Tibial artery (tissue), 4 donors: ENCODE data around the gene ACVRL1.

Experiments used
- DNase-seq, 2 donors: peaks; one replicate each; pipeline ENCODE4 v3.0.0-alpha.2; 2019
- H3K27ac ChIP-seq, 2 donors: fragments of 200-600 bp; sonication (generic) in 1 of 2; 1 replicate in 1 of 2; 2 replicates in 1 of 2; pipeline ENCODE4 v1.5.1; 2018 to 2019; ENCODE audit warnings: mild to moderate bottlenecking in 1 of 2
- H3K27me3 ChIP-seq, 2 donors: fragments of 200-600 bp; sonication (generic) in 1 of 2; one replicate each; pipeline versions ENCODE4 v1.5.1 to v1.6.0; 2016 to 2019
- H3K36me3 ChIP-seq, 3 donors: fragments of 200-600 bp; sonication (generic) in 2 of 3; one replicate each; pipeline ENCODE4 v1.5.1; 2016 to 2019; ENCODE audit warnings: mild to moderate bottlenecking in 2 of 3
- H3K4me1 ChIP-seq, 4 donors: fragments of 200-600 bp; sonication (generic) in 2 of 4; 1 replicate in 3 of 4; 2 replicates in 1 of 4; pipeline ENCODE4 v1.5.1; 2016 to 2019
- H3K4me3 ChIP-seq, 2 donors: fragments of 200-600 bp; sonication (generic) in 1 of 2; 1 replicate in 1 of 2; 2 replicates in 1 of 2; pipeline ENCODE4 v1.5.1; 2018 to 2019; ENCODE audit warnings: mild to moderate bottlenecking in 2 of 2
- H3K9me3 ChIP-seq, 3 donors: fragments of 200-600 bp; sonication (generic) in 1 of 3; one replicate each; pipeline ENCODE4 v1.5.1; 2016 to 2019
- CTCF ChIP-seq, 2 experiments: fragments of 200-600 bp in 1 of 2; fragments of 450-650 bp in 1 of 2; IDR thresholded peaks; one replicate each; pipeline ENCODE4 v1.5.1; 2017 to 2019; ENCODE audit warnings: antibody characterized with exemption in 2 of 2, mild to moderate bottlenecking in 1 of 2, moderate library complexity in 1 of 2
- intact Hi-C: fragments of 100-400 bp; cut with DNase I; formaldehyde crosslinking; loops from one replicate; pipeline ENCODE4 v1.15.0; 2023; ENCODE audit warnings: low total_unique reads

Gene ACVRL1

DNA sequence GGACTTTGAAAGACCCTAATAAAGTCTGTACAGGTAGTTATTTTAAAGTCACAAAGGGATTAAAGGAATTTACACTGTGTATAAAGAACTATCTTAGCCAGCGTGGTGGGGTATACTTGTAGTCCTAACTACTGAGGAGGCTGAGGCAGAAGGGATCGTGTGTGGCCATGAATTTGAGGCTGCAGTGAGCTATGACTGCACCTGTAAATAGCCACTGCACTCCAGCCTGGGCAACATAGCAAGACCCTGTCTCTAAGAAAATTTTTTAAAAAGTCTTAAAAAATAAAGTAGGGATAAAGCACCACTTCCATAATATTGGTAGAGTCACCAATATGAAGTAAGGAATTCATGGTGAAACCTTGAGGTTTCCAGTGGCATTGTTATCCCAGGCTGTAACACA, 62.3 kb downstream of the ACVRL1 start:
- H3K4me3 ChIP-seq: no peak overlapping the region
- H3K27me3 ChIP-seq: no peaks in the 10 kb centered on the region
- no peak overlapping the region for H3K27ac ChIP-seq
- intact Hi-C loops: no loop called here
- H3K4me1 ChIP-seq: peaks cover 0 to 43% (median 29%) of the 10 kb centered on the region in 4 donors
- TF ChIP-seq CTCF (IDR thresholded peaks at IDR 0.05): no peak
- no peak for DNase-seq
- no peaks in the 10 kb centered on the region for H3K9me3 ChIP-seq
- H3K36me3 ChIP-seq: no peaks in the 10 kb centered on the region

- intact Hi-C loops: no loop called here
- Histone ChIP-seq H3K4me1 (peaks cover 0 to 46% (median 32%) of the 10 kb centered on the region in 4 donors), H3K4me3 (no peak overlapping the region), H3K9me3 (no peaks in the 10 kb centered on the region), H3K27me3 (no peaks in the 10 kb centered on the region), H3K36me3 (peaks cover 9% of the 10 kb centered on the region in 3 donors), H3K27ac (no peak overlapping the region)
- no peak for DNase-seq
- TF ChIP-seq CTCF (IDR thresholded peaks at IDR 0.05): no peak
Observed at GRCh38 chr12:51970904-51971646, 63.8 kb downstream of the ACVRL1 start.

DNA sequence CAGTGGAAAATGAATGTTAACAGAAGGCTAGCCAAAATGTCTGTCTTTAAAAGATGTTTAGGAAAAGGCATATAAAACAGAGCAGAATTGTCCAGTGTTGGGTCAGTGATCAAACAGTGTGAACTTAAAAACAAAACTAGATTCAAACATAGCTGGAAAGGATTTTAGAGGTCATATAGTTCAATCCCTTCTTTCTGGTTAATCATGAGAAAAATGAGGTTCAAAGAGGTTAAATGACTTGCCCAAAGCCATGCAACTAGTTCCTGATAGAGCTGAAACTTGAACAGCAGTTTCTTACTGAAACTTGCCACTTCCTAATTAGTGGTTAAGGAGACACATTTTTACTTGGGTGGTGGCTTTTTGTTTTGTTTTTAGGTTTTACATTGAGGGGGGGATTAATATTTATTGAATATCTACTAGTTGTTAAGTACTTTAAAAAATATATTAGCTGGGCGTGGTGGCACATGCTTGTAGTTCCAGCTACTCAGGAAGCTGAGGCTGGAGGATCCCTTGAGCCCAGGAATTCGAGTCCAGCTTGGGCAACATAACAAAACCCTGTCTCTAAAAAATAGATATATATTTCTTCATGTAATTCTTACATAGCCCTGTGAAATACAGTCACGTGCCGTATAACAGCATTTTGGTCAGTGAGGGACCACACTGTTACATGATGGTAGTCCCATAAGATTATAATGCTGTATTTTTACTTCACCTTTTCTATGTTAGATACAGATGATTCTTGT, 64.5 kb downstream of the ACVRL1 start:
- Histone ChIP-seq H3K27me3 (no peaks in the 10 kb centered on the region), H3K27ac (no peak overlapping the region), H3K4me1 (peaks cover 0 to 46% (median 32%) of the 10 kb centered on the region in 4 donors), H3K36me3 (peaks cover 17% of the 10 kb centered on the region in 3 donors), H3K4me3 (no peak overlapping the region), H3K9me3 (no peaks in the 10 kb centered on the region)
- intact Hi-C loops: no loop called here
- no peak for DNase-seq
- TF ChIP-seq CTCF (IDR thresholded peaks at IDR 0.05): no peak

- intact Hi-C loops: no loop called here
- no peak for TF ChIP-seq CTCF (IDR thresholded peaks at IDR 0.05)
- Histone ChIP-seq H3K27ac (peak overlapping the region in 1 of 2 donors; percentile 20), H3K9me3 (no peaks in the 10 kb centered on the region), H3K4me3 (no peak overlapping the region), H3K36me3 (peaks cover 22 to 23% (median 23%) of the 10 kb centered on the region in 3 donors), H3K4me1 (peaks cover 0 to 46% (median 32%) of the 10 kb centered on the region in 4 donors), H3K27me3 (no peaks in the 10 kb centered on the region)
- no peak for DNase-seq
Observed at GRCh38 chr12:51972422-51972812, 65.1 kb downstream of the ACVRL1 start.

- peak; percentile 72 to 73 for DNase-seq
- no peak for TF ChIP-seq CTCF (IDR thresholded peaks at IDR 0.05)
- no peaks in the 10 kb centered on the region for H3K27me3 ChIP-seq
- intact Hi-C loops: no loop called here
- H3K4me1 ChIP-seq: peaks cover 0 to 46% (median 32%) of the 10 kb centered on the region in 4 donors
- H3K36me3 ChIP-seq: peaks cover 24 to 27% (median 27%) of the 10 kb centered on the region in 3 donors
- H3K4me3 ChIP-seq: no peak overlapping the region
- no peaks in the 10 kb centered on the region for H3K9me3 ChIP-seq
- H3K27ac ChIP-seq: peak overlapping the region in 1 of 2 donors; percentile 20
Observed at GRCh38 chr12:51972849-51973273, 65.6 kb downstream of the ACVRL1 start.
